ENCODE data around the gene C1orf21. TPM values are rescaled to one million over a fixed set of nuclear protein-coding genes. Genes with fewer than 3 reads are reported as not detected.

C1orf21 gene
- total and polyA plus RNA-seq, 2 donors (not counting 1 experiment from before 2014, with no cell fraction given): 53.0 to 95.4 TPM

DNA sequence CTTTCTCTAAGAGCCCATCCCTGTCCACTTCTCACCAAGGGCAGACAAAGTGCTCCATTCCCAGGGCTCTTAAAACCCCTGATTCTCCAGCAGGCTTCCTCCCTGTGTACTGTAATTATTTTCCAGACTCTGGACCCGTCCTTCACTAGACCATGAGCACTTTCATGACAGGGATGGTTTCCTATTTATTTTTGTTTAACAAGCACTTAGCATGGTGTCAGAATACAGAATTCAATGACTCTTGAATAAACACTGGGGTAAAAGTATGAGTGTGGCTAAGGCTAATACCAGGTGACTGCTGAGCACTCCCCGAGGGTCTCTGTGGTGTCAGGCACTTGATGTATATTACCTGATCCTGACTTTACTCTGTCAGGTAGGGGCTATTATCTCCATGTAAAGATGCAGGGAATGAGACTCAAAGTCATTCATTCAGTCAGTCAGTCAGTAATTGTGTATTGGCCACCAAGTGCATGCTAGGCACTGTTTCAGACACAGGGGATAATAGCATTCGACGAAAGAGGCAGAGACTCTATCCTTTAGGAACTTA is 47.2 kb downstream of the C1orf21 start:
- no peak overlapping the region for H3K27ac ChIP-seq (ENCODE audit: insufficient read depth, low read length)
- H3K36me3 ChIP-seq (ENCODE audit: control insufficient read depth, insufficient read depth, low read length): no peaks in the 10 kb centered on the region
- no peaks in the 10 kb centered on the region for H3K4me1 ChIP-seq (ENCODE audit: control insufficient read depth, extremely low read depth, insufficient read depth, low read length)
- no peak overlapping the region for H3K9ac ChIP-seq (ENCODE audit: insufficient read depth, low read length)
- no peak overlapping the region for H2AFZ ChIP-seq (ENCODE audit: low read length)
- DNase-seq (ENCODE audit: low read depth in 2 of 2): no peak
- no peak for TF ChIP-seq EZH2 (IDR thresholded peaks at IDR 0.05; ENCODE audit: low read length, missing control alignments)
- TF ChIP-seq, protein P1, sequence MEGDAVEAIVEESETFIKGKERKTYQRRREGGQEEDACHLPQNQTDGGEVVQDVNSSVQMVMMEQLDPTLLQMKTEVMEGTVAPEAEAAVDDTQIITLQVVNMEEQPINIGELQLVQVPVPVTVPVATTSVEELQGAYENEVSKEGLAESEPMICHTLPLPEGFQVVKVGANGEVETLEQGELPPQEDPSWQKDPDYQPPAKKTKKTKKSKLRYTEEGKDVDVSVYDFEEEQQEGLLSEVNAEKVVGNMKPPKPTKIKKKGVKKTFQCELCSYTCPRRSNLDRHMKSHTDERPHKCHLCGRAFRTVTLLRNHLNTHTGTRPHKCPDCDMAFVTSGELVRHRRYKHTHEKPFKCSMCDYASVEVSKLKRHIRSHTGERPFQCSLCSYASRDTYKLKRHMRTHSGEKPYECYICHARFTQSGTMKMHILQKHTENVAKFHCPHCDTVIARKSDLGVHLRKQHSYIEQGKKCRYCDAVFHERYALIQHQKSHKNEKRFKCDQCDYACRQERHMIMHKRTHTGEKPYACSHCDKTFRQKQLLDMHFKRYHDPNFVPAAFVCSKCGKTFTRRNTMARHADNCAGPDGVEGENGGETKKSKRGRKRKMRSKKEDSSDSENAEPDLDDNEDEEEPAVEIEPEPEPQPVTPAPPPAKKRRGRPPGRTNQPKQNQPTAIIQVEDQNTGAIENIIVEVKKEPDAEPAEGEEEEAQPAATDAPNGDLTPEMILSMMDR (conservative IDR thresholded peaks at IDR 0.05 in 1 of 2, IDR thresholded peaks at IDR 0.05 in 1 of 2; ENCODE audit: low read depth in 1 of 2, low read length in 2 of 2): no peak
- H3K4me3 ChIP-seq (replicated peaks in 1 of 4; ENCODE audit: control extremely low read depth in 1 of 4, insufficient read depth in 1 of 4, low read depth in 3 of 4, low read length in 4 of 4): no peak overlapping the region
- no peaks in the 10 kb centered on the region for H3K27me3 ChIP-seq (ENCODE audit: control insufficient read depth, insufficient read depth, low read length)
- H3K9me3 ChIP-seq (ENCODE audit: control insufficient read depth, insufficient read depth, low read depth, low read length): no peaks in the 10 kb centered on the region
- no peaks in the 10 kb centered on the region for H3K79me2 ChIP-seq (ENCODE audit: control insufficient read depth, insufficient read depth, low read length)
- no peak overlapping the region for H3K4me2 ChIP-seq (ENCODE audit: extremely low read depth, insufficient read depth, low read length)
- H4K20me1 ChIP-seq (ENCODE audit: control insufficient read depth, extremely low read depth, insufficient read depth, low read length): no peaks in the 10 kb centered on the region

DNA sequence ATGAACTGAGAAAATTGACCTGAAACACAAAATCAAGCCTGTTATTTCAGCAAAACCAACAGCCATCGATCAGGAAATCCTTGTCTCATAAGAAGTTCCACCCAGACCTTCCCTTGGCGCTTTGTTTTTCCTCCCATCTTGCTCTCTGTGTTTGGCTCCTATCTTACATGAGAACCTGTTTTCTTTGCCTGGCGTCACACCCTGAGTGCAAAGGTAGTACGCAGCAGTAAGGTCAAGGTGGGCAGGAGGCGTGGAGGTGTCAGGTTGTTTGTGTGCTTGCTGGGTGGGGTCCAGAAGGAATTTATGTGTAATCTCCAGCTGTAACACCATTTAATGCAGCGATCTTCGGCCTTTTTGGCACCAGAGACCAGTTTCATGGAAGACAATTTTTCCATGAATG is 50.5 kb downstream of the C1orf21 start:
- Histone ChIP-seq H4K20me1 (ENCODE audit: control insufficient read depth, extremely low read depth, insufficient read depth, low read length) (no peaks in the 10 kb centered on the region), H2AFZ (ENCODE audit: low read length) (no peak overlapping the region), H3K4me2 (ENCODE audit: extremely low read depth, insufficient read depth, low read length) (no peak overlapping the region), H3K36me3 (ENCODE audit: control insufficient read depth, insufficient read depth, low read length) (no peaks in the 10 kb centered on the region), H3K27me3 (ENCODE audit: control insufficient read depth, insufficient read depth, low read length) (no peaks in the 10 kb centered on the region), H3K79me2 (ENCODE audit: control insufficient read depth, insufficient read depth, low read length) (no peaks in the 10 kb centered on the region), H3K27ac (ENCODE audit: insufficient read depth, low read length) (no peak overlapping the region), H3K4me3 (replicated peaks in 1 of 4; ENCODE audit: control extremely low read depth in 1 of 4, insufficient read depth in 1 of 4, low read depth in 3 of 4, low read length in 4 of 4) (no peak overlapping the region), H3K4me1 (ENCODE audit: control insufficient read depth, extremely low read depth, insufficient read depth, low read length) (no peaks in the 10 kb centered on the region), H3K9me3 (ENCODE audit: control insufficient read depth, insufficient read depth, low read depth, low read length) (no peaks in the 10 kb centered on the region), H3K9ac (ENCODE audit: insufficient read depth, low read length) (no peak overlapping the region)
- TF ChIP-seq, protein P1 (conservative IDR thresholded peaks at IDR 0.05 in 1 of 2, IDR thresholded peaks at IDR 0.05 in 1 of 2; ENCODE audit: low read depth in 1 of 2, low read length in 2 of 2): no peak
- TF ChIP-seq EZH2 (IDR thresholded peaks at IDR 0.05; ENCODE audit: low read length, missing control alignments): no peak
- no peak for DNase-seq (ENCODE audit: low read depth in 2 of 2)

DNA sequence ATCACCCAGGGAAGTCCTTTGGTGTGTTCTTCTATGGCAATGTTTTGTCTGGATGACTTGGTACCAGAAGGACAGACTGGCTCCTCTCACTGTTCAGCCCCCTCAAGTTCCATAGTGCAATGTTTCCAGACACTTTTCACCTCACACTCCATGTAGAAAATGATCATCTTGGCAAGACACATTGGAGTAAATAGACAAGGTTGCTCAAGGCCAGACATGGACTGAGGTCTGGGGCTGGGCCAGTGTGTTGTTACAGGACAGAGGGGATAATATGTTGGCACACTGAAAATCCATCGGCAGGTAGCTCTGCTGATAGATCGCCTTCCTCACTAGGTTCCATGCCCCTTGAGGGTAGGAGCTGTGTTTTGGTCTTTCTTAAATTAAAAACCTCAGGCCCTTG is 51.5 kb downstream of the C1orf21 start:
- Histone ChIP-seq H3K9ac (ENCODE audit: insufficient read depth, low read length) (no peak overlapping the region), H3K4me3 (replicated peaks in 1 of 4; ENCODE audit: control extremely low read depth in 1 of 4, insufficient read depth in 1 of 4, low read depth in 3 of 4, low read length in 4 of 4) (no peak overlapping the region), H2AFZ (ENCODE audit: low read length) (no peak overlapping the region), H3K79me2 (ENCODE audit: control insufficient read depth, insufficient read depth, low read length) (no peaks in the 10 kb centered on the region), H3K4me2 (ENCODE audit: extremely low read depth, insufficient read depth, low read length) (no peak overlapping the region), H3K27me3 (ENCODE audit: control insufficient read depth, insufficient read depth, low read length) (no peaks in the 10 kb centered on the region), H3K4me1 (ENCODE audit: control insufficient read depth, extremely low read depth, insufficient read depth, low read length) (no peaks in the 10 kb centered on the region), H3K9me3 (ENCODE audit: control insufficient read depth, insufficient read depth, low read depth, low read length) (no peaks in the 10 kb centered on the region), H4K20me1 (ENCODE audit: control insufficient read depth, extremely low read depth, insufficient read depth, low read length) (no peaks in the 10 kb centered on the region), H3K27ac (ENCODE audit: insufficient read depth, low read length) (no peak overlapping the region), H3K36me3 (ENCODE audit: control insufficient read depth, insufficient read depth, low read length) (no peaks in the 10 kb centered on the region)
- TF ChIP-seq, protein P1 (conservative IDR thresholded peaks at IDR 0.05 in 1 of 2, IDR thresholded peaks at IDR 0.05 in 1 of 2; ENCODE audit: low read depth in 1 of 2, low read length in 2 of 2): no peak
- TF ChIP-seq EZH2 (IDR thresholded peaks at IDR 0.05; ENCODE audit: low read length, missing control alignments): no peak
- DNase-seq (ENCODE audit: low read depth in 2 of 2): no peak

All from fibroblast of lung (primary cell).